ENCODE measurements around the gene EHMT1. TPM values are rescaled to one million over a fixed set of nuclear protein-coding genes. Genes with fewer than 3 reads are reported as not detected.
A peak's percentile ranks its signal among the peaks of the same experiment; 100 is the strongest.

Gene EHMT1
- total RNA-seq, 1 experiment from 2014 or later: 85.4 TPM

- DNase-seq (ENCODE audit: low spot score): no peak
Observed at GRCh38 chr9:137784641-137785513, 166.1 kb downstream of the EHMT1 start.

GRCh38 chr9:137785704-137786161 is 166.9 kb downstream of the EHMT1 start:
- peak; percentile 23 for DNase-seq (ENCODE audit: low spot score)

DNA sequence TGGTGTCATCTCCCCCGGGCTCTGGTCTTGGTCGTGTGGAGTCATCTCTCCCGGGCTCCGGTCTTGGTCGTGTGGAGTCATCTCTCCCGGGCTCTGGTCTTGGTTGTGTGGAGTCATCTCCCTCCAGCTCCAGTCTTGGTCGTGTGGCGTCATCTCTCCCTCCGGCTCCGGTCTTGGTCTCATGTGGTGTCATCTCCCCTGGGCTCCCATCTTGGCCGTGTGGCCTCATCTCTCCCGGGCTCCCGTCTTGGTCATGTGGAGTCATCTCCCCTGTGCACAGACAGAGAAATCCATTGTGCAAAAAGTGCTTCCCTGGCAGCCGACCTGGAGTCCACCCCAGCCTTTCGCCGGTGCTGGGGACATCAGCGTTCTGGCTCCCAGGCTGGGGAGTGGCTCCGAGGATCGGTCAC is 167.7 kb downstream of the EHMT1 start:
- DNase-seq (ENCODE audit: low spot score): no peak

GRCh38 chr9:137787381-137787780 is 168.6 kb downstream of the EHMT1 start:
- no peak for DNase-seq (ENCODE audit: low spot score)

DNA sequence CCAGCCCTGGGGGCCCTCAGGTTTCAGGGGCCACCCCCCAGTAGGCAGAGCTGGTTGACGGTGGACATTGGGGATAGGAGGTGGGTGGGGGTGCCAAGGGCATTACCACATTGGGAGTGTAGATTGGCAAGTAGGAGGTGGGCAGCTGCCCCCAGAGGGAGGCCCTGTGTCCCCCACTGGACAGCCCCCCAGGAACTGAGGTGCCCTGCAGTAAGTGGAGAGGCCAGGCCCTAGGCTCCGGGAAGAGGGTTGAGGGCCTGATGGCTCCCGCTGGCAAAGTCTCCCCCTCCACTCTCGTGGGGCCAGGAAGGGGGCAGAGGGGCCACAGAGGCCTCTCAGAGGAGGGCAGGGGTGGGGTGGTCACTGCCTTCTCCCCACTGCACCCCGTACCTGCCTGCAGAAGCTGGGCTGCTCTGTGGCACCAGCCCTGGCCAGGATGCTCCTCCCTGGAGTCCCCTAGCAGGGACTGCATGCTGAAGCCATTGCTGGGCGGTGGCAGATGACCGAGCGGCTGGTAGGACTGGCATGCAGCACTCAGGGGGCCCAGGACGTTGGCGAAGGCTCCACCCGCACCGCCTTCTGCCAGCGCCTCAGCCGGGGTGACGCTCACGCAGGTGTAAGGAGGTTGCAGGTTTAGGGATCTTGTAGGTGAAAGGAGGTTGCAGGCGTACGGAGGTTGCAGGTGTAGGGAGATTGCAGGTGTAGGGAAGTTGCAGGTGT is 169.1 kb downstream of the EHMT1 start:
- DNase-seq (ENCODE audit: low spot score): no peak

- no peak for DNase-seq (ENCODE audit: low spot score)
Observed at GRCh38 chr9:137788561-137789294, 169.9 kb downstream of the EHMT1 start.

- DNase-seq (ENCODE audit: low spot score): no peak
Observed at GRCh38 chr9:137789295-137789895, 170.6 kb downstream of the EHMT1 start.

DNA sequence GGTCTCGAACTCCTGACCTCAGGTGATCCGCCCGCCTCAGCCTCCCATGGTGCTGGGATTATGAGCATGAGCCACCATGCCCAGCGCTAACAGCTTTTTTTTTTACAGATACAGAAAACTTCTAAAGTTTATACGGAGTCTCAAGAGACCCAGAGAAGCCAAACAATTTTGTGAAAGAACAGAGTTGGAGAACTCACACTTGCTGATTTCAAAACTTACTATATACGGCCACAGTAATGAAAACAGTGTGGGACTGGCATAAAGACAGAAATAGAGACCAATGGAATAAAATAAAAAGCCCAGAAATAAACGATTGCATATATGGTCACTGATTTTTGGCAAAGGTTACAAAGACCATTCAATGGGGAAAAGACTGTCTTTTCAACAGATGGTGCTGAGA is 173.1 kb downstream of the EHMT1 start:
- DNase-seq (ENCODE audit: low spot score): no peak

DNA sequence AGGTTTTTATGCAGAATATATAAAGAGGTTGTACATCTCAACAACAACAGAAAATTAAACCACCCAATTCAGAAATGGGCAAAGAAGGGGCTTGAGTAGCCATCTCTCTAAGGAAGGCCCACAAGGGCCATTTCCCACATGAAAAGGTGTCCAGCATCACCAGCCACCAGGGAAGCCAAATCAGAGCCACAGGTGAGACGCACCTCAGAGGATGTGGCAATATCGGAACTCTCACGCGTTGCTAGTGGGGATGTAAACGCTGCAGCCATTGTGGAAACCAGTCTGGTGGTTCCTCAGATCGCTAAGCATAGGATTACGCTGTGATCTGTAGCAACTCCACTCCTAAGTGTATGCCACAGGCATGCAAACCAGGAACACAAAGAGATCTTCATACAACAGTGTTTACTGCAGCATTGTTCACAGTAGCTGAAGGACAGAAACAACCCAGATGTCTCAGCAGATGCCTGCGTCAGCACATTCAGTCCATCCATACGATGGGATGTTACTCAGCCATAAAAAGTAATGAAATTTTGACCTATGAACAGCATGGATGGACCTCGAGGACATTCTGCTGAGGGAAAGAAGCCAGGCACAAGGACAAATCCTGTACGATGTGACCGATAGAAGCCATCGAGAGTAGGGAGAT is 174.5 kb downstream of the EHMT1 start:
- no peak for DNase-seq (ENCODE audit: low spot score)

- no peak for DNase-seq (ENCODE audit: low spot score)
Observed at GRCh38 chr9:137795156-137795666, 176.4 kb downstream of the EHMT1 start.

- DNase-seq (ENCODE audit: low spot score): no peak
Observed at GRCh38 chr9:137797206-137798120, 178.7 kb downstream of the EHMT1 start.

DNA sequence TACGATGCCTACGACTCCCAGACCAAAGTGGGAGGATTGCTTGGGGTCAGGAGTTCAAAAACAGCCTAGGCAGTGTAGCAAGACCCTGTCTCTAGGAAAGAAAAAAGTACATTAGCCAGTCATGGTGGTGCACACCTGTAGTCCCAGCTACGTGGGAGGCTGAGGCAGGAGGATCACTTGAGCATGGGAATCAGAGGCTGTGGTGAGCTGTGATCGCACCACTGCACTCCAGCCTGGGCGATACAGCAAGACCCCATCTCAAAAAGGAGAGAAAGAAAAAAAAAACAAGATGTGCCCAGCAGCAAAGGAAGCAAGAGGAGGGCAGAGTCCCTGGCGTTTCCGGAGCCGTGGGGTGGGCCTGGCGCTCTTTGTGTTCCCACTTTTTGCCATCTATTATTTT is 179.3 kb downstream of the EHMT1 start:
- no peak for DNase-seq (ENCODE audit: low spot score)

DNA sequence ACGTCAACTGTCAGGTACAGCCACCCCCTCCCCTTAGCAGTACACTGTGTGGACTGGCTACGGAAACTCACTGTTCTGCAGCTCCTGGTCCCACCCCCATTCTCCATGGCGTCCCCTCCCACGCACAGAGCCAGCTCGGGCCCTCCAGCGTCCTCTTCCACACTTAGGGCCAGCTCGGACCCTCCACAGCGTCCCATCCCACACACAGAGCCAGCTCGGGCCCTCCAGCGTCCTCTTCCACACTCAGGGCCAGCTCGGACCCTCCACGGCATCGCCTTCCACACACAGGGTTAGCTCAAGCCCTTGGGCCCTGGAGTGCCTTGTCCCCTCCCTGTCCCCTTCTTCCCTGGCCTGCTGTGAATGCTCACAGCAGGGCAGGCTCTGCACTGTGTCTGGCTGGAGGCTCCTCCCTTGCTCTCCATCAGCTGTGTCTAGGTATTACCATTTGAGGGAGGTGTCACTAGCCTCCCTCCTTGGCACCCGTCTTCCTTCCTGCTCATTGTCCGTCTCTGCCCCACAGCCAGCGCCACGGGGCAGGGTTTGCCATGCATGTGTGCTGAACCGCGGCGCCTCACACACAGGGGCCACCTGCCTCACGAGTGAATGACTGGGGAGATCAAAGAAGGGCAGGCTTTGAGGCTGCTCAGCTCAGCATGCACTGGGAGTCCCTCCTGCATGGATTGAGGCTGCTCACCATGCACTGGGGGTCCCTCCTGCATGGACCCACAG is 180.3 kb downstream of the EHMT1 start:
- no peak for DNase-seq (ENCODE audit: low spot score)

DNA sequence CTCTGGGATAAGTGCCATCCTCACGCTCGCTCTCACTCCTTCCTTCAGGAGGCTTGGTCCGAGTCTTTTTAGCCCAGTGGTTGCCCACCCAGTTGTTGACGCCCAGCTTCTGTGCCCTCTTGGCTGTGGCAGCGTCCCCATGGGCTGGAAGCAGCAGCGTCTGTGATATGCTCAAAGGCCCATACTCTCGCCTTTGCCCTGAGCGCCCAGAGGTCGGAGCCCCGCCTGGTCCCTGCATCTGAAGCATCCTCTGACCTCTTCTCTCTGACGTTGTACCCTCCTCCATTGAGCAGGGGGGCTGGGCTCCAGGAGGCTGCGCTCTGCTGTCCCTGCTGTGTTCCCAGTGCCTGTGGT is 180.8 kb downstream of the EHMT1 start:
- DNase-seq (ENCODE audit: low spot score): no peak

- DNase-seq (ENCODE audit: low spot score): no peak
Observed at GRCh38 chr9:137800196-137801022, 181.6 kb downstream of the EHMT1 start.

GRCh38 chr9:137801023-137801319 is 182.2 kb downstream of the EHMT1 start:
- no peak for DNase-seq (ENCODE audit: low spot score)

- DNase-seq (ENCODE audit: low spot score): no peak
Observed at GRCh38 chr9:137802021-137802420, 183.2 kb downstream of the EHMT1 start.

DNA sequence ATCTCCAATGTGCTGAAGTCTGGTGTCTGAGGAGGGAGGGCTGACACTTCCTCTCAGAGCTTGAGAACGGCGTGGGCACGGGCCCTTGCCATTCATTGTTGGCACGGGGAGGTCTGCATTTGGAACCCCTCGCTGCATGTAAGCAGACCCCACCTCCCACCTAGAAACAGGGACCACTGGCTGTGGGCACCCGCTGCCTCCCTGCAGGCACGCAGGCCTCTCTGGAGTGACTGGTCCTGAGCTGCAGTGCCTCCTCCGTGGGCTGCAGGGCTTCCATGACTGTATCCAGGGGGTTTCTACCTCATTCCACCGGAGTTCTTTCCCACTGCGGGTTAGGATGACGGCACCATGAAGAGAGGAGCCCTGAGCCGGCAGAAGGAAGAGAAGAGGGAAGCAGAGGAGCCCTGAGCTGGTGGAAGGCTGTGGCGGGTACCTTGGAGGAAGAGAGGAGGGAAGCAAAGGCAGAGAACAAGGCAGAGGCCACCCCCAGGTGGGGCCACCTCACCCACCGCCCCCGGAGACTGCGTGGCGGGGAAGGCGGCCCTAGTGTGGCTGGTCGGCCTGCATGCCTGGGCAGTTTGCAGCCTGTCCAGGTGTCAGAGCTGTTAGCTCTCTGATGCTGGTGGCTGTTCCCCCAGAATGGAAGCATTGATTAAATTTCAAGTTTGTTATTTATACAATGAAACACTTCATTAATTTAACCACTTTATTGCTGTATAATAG is 183.9 kb downstream of the EHMT1 start:
- DNase-seq (ENCODE audit: low spot score): no peak

All from HT-29 (cell line).